Spleen (tissue), 11 donors: ENCODE data around the gene PIAS1. TPM values are rescaled to one million over a fixed set of nuclear protein-coding genes. Genes with fewer than 3 reads are reported as not detected.

Experiments used
- DNase-seq: peaks from one replicate; pipeline ENCODE4 v3.0.0-alpha.2; 2020
- H3K27ac ChIP-seq, 8 donors: fragments of 200-600 bp; sonication (generic) in 7 of 8; 1 replicate in 4 of 8; 2 replicates in 4 of 8; pipeline versions ENCODE4 v1.5.0 to v1.8.0; 2016 to 2021; ENCODE audit warnings: inconsistent platforms in 4 of 8, mild to moderate bottlenecking in 4 of 8, moderate library complexity in 1 of 8
- H3K27me3 ChIP-seq, 7 donors: fragments of 200-600 bp; sonication (generic) in 6 of 7; replicated peaks in 1 of 7; 1 replicate in 4 of 7; 2 replicates in 3 of 7; pipeline versions ENCODE4 v1.5.0 to v1.8.0; 2016 to 2021; ENCODE audit warnings: inconsistent platforms in 3 of 7, mild to moderate bottlenecking in 1 of 7
- H3K36me3 ChIP-seq, 6 donors: fragments of 200-600 bp; sonication (generic) in 5 of 6; 1 replicate in 4 of 6; 2 replicates in 2 of 6; pipeline versions ENCODE4 v1.5.0 to v1.8.0; 2016 to 2021; ENCODE audit warnings: inconsistent platforms in 2 of 6
- H3K4me1 ChIP-seq, 6 donors: fragments of 200-600 bp; sonication (generic) in 5 of 6; 1 replicate in 3 of 6; 2 replicates in 3 of 6; pipeline versions ENCODE4 v1.5.0 to v1.8.0; 2016 to 2021; ENCODE audit warnings: inconsistent platforms in 3 of 6
- H3K4me3 ChIP-seq, 8 donors: fragments of 200-600 bp; sonication (generic) in 7 of 8; 1 replicate in 4 of 8; 2 replicates in 4 of 8; pipeline versions ENCODE4 v1.5.0 to v1.8.0; 2016 to 2021; ENCODE audit warnings: inconsistent platforms in 4 of 8, mild to moderate bottlenecking in 4 of 8, moderate library complexity in 2 of 8
- H3K9me3 ChIP-seq, 8 donors: fragments of 200-600 bp; sonication (generic) in 7 of 8; 1 replicate in 4 of 8; 2 replicates in 4 of 8; pipeline versions ENCODE4 v1.5.0 to v1.8.0; 2016 to 2021; ENCODE audit warnings: inconsistent platforms in 4 of 8
- CTCF ChIP-seq, 11 experiments: fragments of 200-600 bp in 7 of 11; fragments of 450-650 bp in 4 of 11; sonication (generic) in 4 of 11; IDR thresholded peaks in 8 of 11; conservative IDR thresholded peaks in 3 of 11; 1 replicate in 7 of 11; 2 replicates in 4 of 11; pipeline versions ENCODE4 v1.4.0 to v1.8.0; 2016 to 2021; ENCODE audit warnings: antibody characterized with exemption in 11 of 11, inconsistent platforms in 4 of 11, mild to moderate bottlenecking in 1 of 11
- POLR2A ChIP-seq, 3 donors: fragments of 450-650 bp; IDR thresholded peaks; one replicate each; pipeline ENCODE4 v1.5.1; 2017; ENCODE audit warnings: antibody characterized with exemption in 3 of 3, mild to moderate bottlenecking in 1 of 3
- POLR2AphosphoS5 ChIP-seq, 3 donors: sonication (generic); formaldehyde crosslinking; IDR thresholded peaks; one replicate each; pipeline ENCODE4 v1.5.1; 2017; ENCODE audit warnings: antibody characterized with exemption in 3 of 3
- WGBS, 5 donors: extraction: QIAGEN DNeasy Blood & Tissue Kit in 3 of 5; methylation state at CpG; one replicate each; pipeline versions ENCODE4 v1.1.5 to v1.1.7; 2013 to 2018; 5-methylcytosine and 5-hydroxymethylcytosine counted together
- intact Hi-C: fragments of 100-400 bp; cut with DNase I; formaldehyde crosslinking; loops from one replicate; pipeline ENCODE4 v1.15.0; 2023; ENCODE audit warnings: low total_unique reads
- polyA plus RNA-seq, 3 donors: library from polyadenylated mRNA; stranded (reverse); fragments of 200-250 nt; gene quantifications; one replicate each; pipeline ENCODE4 v1.2.1, GENCODE V29; 2013
- total RNA-seq, 7 donors: library from RNA; depleted of rRNA in 3 of 7; stranded (reverse); fragments of >200 nt in 3 of 7; fragmentation: NEBNext Ultra II Directional in 4 of 7; extraction: Animal tissue kit (Norgen Biotek cat#: 25700) in 4 of 7; gene quantifications; one replicate each; pipeline versions ENCODE4 v1.1.0 to v1.2.1, GENCODE V29; 2016 to 2021
- donor health status: healthy with polysubstance abuse.
- donor health status: DM: no; HTN: no; CAD: no; lungs with moderate emphysema.
- donor health status: DM: no; HTN: no; CAD: no.
- donor health status: Bipolar disorder and iron deficiency.
- donor health status: healthy.
- donor health status: DM: no; HTN: no; CAD: no.
- donor health status: DM: yes; HTN: yes; CAD: no.

Gene PIAS1
- total and polyA plus RNA-seq, 10 donors: 12.0 to 104 (median 64.7) TPM

GRCh38 chr15:68137096-68137495, 83.0 kb downstream of the PIAS1 start:
- intact Hi-C loops: no loop called here
- WGBS, 5 donors: 93 to 100% (median 98%) methylated on average over 1 of the region's 1 CpG
- no peak for DNase-seq

GRCh38 chr15:68143129-68143528, 89.0 kb downstream of the PIAS1 start:
- H3K27ac ChIP-seq: no peak overlapping the region
- intact Hi-C loops: no loop called here
- peaks cover 0 to 78% (median 14%) of the 10 kb centered on the region in 6 donors for H3K36me3 ChIP-seq
- no peak overlapping the region for H3K4me3 ChIP-seq
- DNase-seq: no peak
- TF ChIP-seq CTCF (IDR thresholded peaks at IDR 0.05 in 8 of 11, conservative IDR thresholded peaks at IDR 0.05 in 3 of 11) (no peak), POLR2AphosphoS5 (IDR thresholded peaks at IDR 0.05) (no peak), POLR2A (IDR thresholded peaks at IDR 0.05) (no peak)
- peaks cover 0 to 38% (median 4%) of the 10 kb centered on the region in 6 donors for H3K4me1 ChIP-seq
- H3K27me3 ChIP-seq: no peaks in the 10 kb centered on the region
- H3K9me3 ChIP-seq: no peaks in the 10 kb centered on the region
- WGBS, 5 donors: 93 to 96% (median 95%) methylated on average over 2 of the region's 2 CpGs

More at GRCh38 chr15:68137096-68137495, 83.0 kb downstream of the PIAS1 start:
- Histone ChIP-seq H3K36me3 (peaks cover 0 to 26% (median 0%) of the 10 kb centered on the region in 6 donors), H3K4me3 (no peak overlapping the region), H3K4me1 (peaks cover 0 to 46% (median 5%) of the 10 kb centered on the region in 6 donors), H3K27me3 (no peaks in the 10 kb centered on the region), H3K9me3 (no peaks in the 10 kb centered on the region), H3K27ac (no peak overlapping the region)
- no peak for TF ChIP-seq CTCF (IDR thresholded peaks at IDR 0.05 in 8 of 11, conservative IDR thresholded peaks at IDR 0.05 in 3 of 11)
- no peak for TF ChIP-seq POLR2AphosphoS5 (IDR thresholded peaks at IDR 0.05)
- TF ChIP-seq POLR2A (IDR thresholded peaks at IDR 0.05): no peak

- intact Hi-C loops: no loop called here
- no peak for DNase-seq
- peaks cover 0 to 78% (median 14%) of the 10 kb centered on the region in 6 donors for H3K36me3 ChIP-seq
- TF ChIP-seq POLR2A (IDR thresholded peaks at IDR 0.05) (no peak), POLR2AphosphoS5 (IDR thresholded peaks at IDR 0.05) (no peak), CTCF (IDR thresholded peaks at IDR 0.05 in 8 of 11, conservative IDR thresholded peaks at IDR 0.05 in 3 of 11) (no peak)
- no peaks in the 10 kb centered on the region for H3K27me3 ChIP-seq
- H3K4me1 ChIP-seq: peaks cover 0 to 32% (median 4%) of the 10 kb centered on the region in 6 donors
- no peaks in the 10 kb centered on the region for H3K9me3 ChIP-seq
- 82 to 96% (median 93%) methylated on average over 1 of the region's 1 CpG for WGBS, 5 donors
- H3K4me3 ChIP-seq: no peak overlapping the region
- H3K27ac ChIP-seq: no peak overlapping the region
Observed at GRCh38 chr15:68143785-68144184, 89.7 kb downstream of the PIAS1 start.

- TF ChIP-seq CTCF (IDR thresholded peaks at IDR 0.05 in 8 of 11, conservative IDR thresholded peaks at IDR 0.05 in 3 of 11) (no peak), POLR2A (IDR thresholded peaks at IDR 0.05) (no peak), POLR2AphosphoS5 (IDR thresholded peaks at IDR 0.05) (no peak)
- Histone ChIP-seq H3K4me3 (no peak overlapping the region), H3K27me3 (no peaks in the 10 kb centered on the region), H3K9me3 (no peaks in the 10 kb centered on the region), H3K36me3 (peaks cover 0 to 80% (median 14%) of the 10 kb centered on the region in 6 donors), H3K4me1 (peaks cover 0 to 16% (median 4%) of the 10 kb centered on the region in 6 donors), H3K27ac (no peak overlapping the region)
- no peak for DNase-seq
- intact Hi-C loops: no loop called here
Observed at GRCh38 chr15:68145706-68146105, 91.6 kb downstream of the PIAS1 start.
